ENCODE data around the gene TRIM2. TPM values are rescaled to one million over a fixed set of nuclear protein-coding genes. Genes with fewer than 3 reads are reported as not detected.
A peak's percentile ranks its signal among the peaks of the same experiment; 100 is the strongest.

Gene TRIM2
- total and polyA plus RNA-seq, 5 experiments from 2014 or later: 0.71 to 1.8 (median 1.2) TPM

GRCh38 chr4:153247116-153247490, 42.9 kb downstream of the TRIM2 start:
- Mint-ChIP-seq H3K27ac (peak overlapping the region in 4 of 10 donors; percentile 6 to 79 (median 26)), H3K4me1 (peaks cover 10 to 31% (median 24%) of the 10 kb centered on the region in 4 donors), H3K4me3 (peak overlapping the region in 1 of 10 donors; percentile 45), H3K36me3 (no peaks in the 10 kb centered on the region), H3K27me3 (no peaks in the 10 kb centered on the region), H3K9me3 (no peaks in the 10 kb centered on the region)
- POLR2A ChIA-PET: no interaction called here
- ATAC-seq (no peak), DNase-seq (no peak)

GRCh38 chr4:153248641-153249198, 44.5 kb downstream of the TRIM2 start:
- H3K36me3 Mint-ChIP-seq: no peaks in the 10 kb centered on the region
- POLR2A ChIA-PET: interaction anchor here (1.0 kb wide), 1 partner anchor 13 kb away, joined by 3 read pairs; no protein-coding TSS in a partner anchor
- no peaks in the 10 kb centered on the region for H3K9me3 Mint-ChIP-seq
- H3K27ac Mint-ChIP-seq: peak overlapping the region; percentile 65 to 97 (median 95)
- peaks cover 9 to 31% (median 26%) of the 10 kb centered on the region in 4 donors for H3K4me1 Mint-ChIP-seq
- no peak for ATAC-seq
- no peak for DNase-seq
- H3K27me3 Mint-ChIP-seq: no peaks in the 10 kb centered on the region
- H3K4me3 Mint-ChIP-seq: peak overlapping the region; percentile 86 to 96 (median 94)

GRCh38 chr4:153249199-153250041, 45.2 kb downstream of the TRIM2 start:
- Mint-ChIP-seq H3K9me3 (no peaks in the 10 kb centered on the region), H3K4me1 (peaks cover 7 to 31% (median 26%) of the 10 kb centered on the region in 4 donors), H3K27ac (peak overlapping the region; percentile 65 to 97 (median 95)), H3K27me3 (peaks cover 0 to 1% (median 0%) of the 10 kb centered on the region in 5 donors), H3K36me3 (no peaks in the 10 kb centered on the region), H3K4me3 (peak overlapping the region; percentile 86 to 96 (median 94))
- DNase-seq: peak; percentile 76 to 91 (median 85)
- peak; percentile 96 for ATAC-seq
- POLR2A ChIA-PET: no interaction called here

GRCh38 chr4:153252122-153252521, 47.9 kb downstream of the TRIM2 start:
- Mint-ChIP-seq H3K4me3 (peak overlapping the region in 1 of 10 donors; percentile 7), H3K9me3 (no peaks in the 10 kb centered on the region), H3K4me1 (peaks cover 10 to 26% (median 26%) of the 10 kb centered on the region in 4 donors), H3K27ac (peak overlapping the region in 1 of 10 donors; percentile 7), H3K36me3 (no peaks in the 10 kb centered on the region), H3K27me3 (peaks cover 0 to 17% (median 5%) of the 10 kb centered on the region in 5 donors)
- POLR2A ChIA-PET: no interaction called here
- no peak for ATAC-seq
- DNase-seq: no peak

- no peak overlapping the region for H3K4me3 Mint-ChIP-seq
- H3K9me3 Mint-ChIP-seq: peaks cover 0 to 2% (median 0%) of the 10 kb centered on the region in 9 donors
- H3K4me1 Mint-ChIP-seq: peaks cover 4 to 6% (median 5%) of the 10 kb centered on the region in 4 donors
- DNase-seq (no peak), ATAC-seq (no peak)
- peaks cover 5 to 23% (median 10%) of the 10 kb centered on the region in 5 donors for H3K27me3 Mint-ChIP-seq
- no peaks in the 10 kb centered on the region for H3K36me3 Mint-ChIP-seq
- POLR2A ChIA-PET: no interaction called here
- H3K27ac Mint-ChIP-seq: no peak overlapping the region
Measured at GRCh38 chr4:153255233-153255632, 51.0 kb downstream of the TRIM2 start.

- Mint-ChIP-seq H3K9me3 (peaks cover 0 to 10% (median 3%) of the 10 kb centered on the region in 9 donors), H3K27me3 (peaks cover 5 to 29% (median 13%) of the 10 kb centered on the region in 5 donors), H3K4me1 (peaks cover under 1 to 3% (median 1%) of the 10 kb centered on the region in 4 donors), H3K36me3 (peaks cover 0 to 8% (median 8%) of the 10 kb centered on the region in 3 donors), H3K4me3 (no peak overlapping the region), H3K27ac (no peak overlapping the region)
- no peak for ATAC-seq
- POLR2A ChIA-PET: no interaction called here
- DNase-seq: peak in 1 of 10 donors; percentile 4
Measured at GRCh38 chr4:153257151-153257620, 52.9 kb downstream of the TRIM2 start.

- Mint-ChIP-seq H3K4me3 (no peak overlapping the region), H3K36me3 (peaks cover 0 to 8% (median 8%) of the 10 kb centered on the region in 3 donors), H3K27me3 (peaks cover 5 to 29% (median 13%) of the 10 kb centered on the region in 5 donors), H3K27ac (no peak overlapping the region), H3K4me1 (peaks cover 0 to 3% (median 0%) of the 10 kb centered on the region in 4 donors), H3K9me3 (peaks cover 0 to 15% (median 3%) of the 10 kb centered on the region in 9 donors)
- POLR2A ChIA-PET: no interaction called here
- DNase-seq: no peak
- no peak for ATAC-seq
Measured at GRCh38 chr4:153257991-153258390, 53.7 kb downstream of the TRIM2 start.

- H3K4me3 Mint-ChIP-seq: no peak overlapping the region
- POLR2A ChIA-PET: no interaction called here
- H3K9me3 Mint-ChIP-seq: peaks cover 0 to 15% (median 3%) of the 10 kb centered on the region in 9 donors
- DNase-seq: no peak
- H3K4me1 Mint-ChIP-seq: peaks cover 0 to 3% (median 0%) of the 10 kb centered on the region in 4 donors
- no peak overlapping the region for H3K27ac Mint-ChIP-seq
- peaks cover 5 to 29% (median 13%) of the 10 kb centered on the region in 5 donors for H3K27me3 Mint-ChIP-seq
- ATAC-seq: no peak
- H3K36me3 Mint-ChIP-seq: peaks cover 0 to 8% (median 8%) of the 10 kb centered on the region in 3 donors
Measured at GRCh38 chr4:153258750-153259149, 54.5 kb downstream of the TRIM2 start.

GRCh38 chr4:153259661-153260060, 55.4 kb downstream of the TRIM2 start:
- H3K27me3 Mint-ChIP-seq: peaks cover 5 to 28% (median 12%) of the 10 kb centered on the region in 5 donors
- peaks cover 0 to 8% (median 8%) of the 10 kb centered on the region in 3 donors for H3K36me3 Mint-ChIP-seq
- H3K4me1 Mint-ChIP-seq: peaks cover 0 to 3% (median 0%) of the 10 kb centered on the region in 4 donors
- H3K27ac Mint-ChIP-seq: no peak overlapping the region
- POLR2A ChIA-PET: no interaction called here
- ATAC-seq: no peak
- H3K4me3 Mint-ChIP-seq: no peak overlapping the region
- peaks cover 0 to 15% (median 3%) of the 10 kb centered on the region in 9 donors for H3K9me3 Mint-ChIP-seq
- DNase-seq: no peak

- peaks cover 0 to 15% (median 3%) of the 10 kb centered on the region in 9 donors for H3K9me3 Mint-ChIP-seq
- H3K4me3 Mint-ChIP-seq: no peak overlapping the region
- H3K27me3 Mint-ChIP-seq: peaks cover 5 to 23% (median 9%) of the 10 kb centered on the region in 5 donors
- peaks cover 0 to 8% (median 8%) of the 10 kb centered on the region in 3 donors for H3K36me3 Mint-ChIP-seq
- DNase-seq (no peak), ATAC-seq (no peak)
- no peak overlapping the region for H3K27ac Mint-ChIP-seq
- no peaks in the 10 kb centered on the region for H3K4me1 Mint-ChIP-seq
- POLR2A ChIA-PET: no interaction called here
Measured at GRCh38 chr4:153260132-153260531, 55.9 kb downstream of the TRIM2 start.

GRCh38 chr4:153260553-153261300, 56.5 kb downstream of the TRIM2 start:
- Mint-ChIP-seq H3K4me3 (no peak overlapping the region), H3K27ac (no peak overlapping the region), H3K36me3 (peaks cover 0 to 8% (median 8%) of the 10 kb centered on the region in 3 donors), H3K27me3 (peaks cover 5 to 17% (median 7%) of the 10 kb centered on the region in 5 donors), H3K9me3 (peaks cover 0 to 15% (median 3%) of the 10 kb centered on the region in 9 donors), H3K4me1 (no peaks in the 10 kb centered on the region)
- DNase-seq: no peak
- POLR2A ChIA-PET: no interaction called here
- no peak for ATAC-seq

- Mint-ChIP-seq H3K36me3 (peaks cover 0 to 8% (median 8%) of the 10 kb centered on the region in 3 donors), H3K4me3 (no peak overlapping the region), H3K9me3 (peaks cover 0 to 15% (median 3%) of the 10 kb centered on the region in 9 donors), H3K27me3 (peaks cover 2 to 15% (median 5%) of the 10 kb centered on the region in 5 donors), H3K4me1 (no peaks in the 10 kb centered on the region), H3K27ac (no peak overlapping the region)
- POLR2A ChIA-PET: no interaction called here
- ATAC-seq (no peak), DNase-seq (no peak)
Measured at GRCh38 chr4:153261461-153261860, 57.2 kb downstream of the TRIM2 start.

Measured in naive thymus-derived CD8-positive, alpha-beta T cell (primary cell).